ENCODE measurements around the gene FHIT.

DNA sequence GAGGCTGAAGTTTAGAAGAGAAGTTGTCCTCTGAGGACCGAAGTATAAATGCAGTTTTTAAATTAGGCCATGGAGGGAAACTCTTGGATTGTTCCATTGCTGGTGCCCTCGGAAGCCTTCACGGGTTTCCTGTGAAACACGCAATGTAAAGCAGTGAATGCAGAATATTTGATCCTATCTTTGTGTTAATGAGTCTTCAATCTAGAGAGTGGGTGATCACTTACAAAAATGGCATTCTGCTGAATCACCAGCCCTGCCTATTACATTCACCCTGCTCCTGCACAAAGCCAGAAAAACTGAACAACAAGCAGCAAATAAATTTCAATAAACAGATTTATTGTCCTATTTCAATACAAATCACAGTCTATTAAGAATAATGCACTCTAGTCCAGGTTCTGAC lies 1063.9 kb downstream of the FHIT start:
- TF ChIP-seq POLR2AphosphoS5 (IDR thresholded peaks at IDR 0.05; ENCODE audit: low read depth, low read length) (no peak), MXI1 (IDR thresholded peaks at IDR 0.05; ENCODE audit: low read depth, low read length) (no peak), EP300 (IDR thresholded peaks at IDR 0.05; ENCODE audit: borderline replicate concordance in 1 of 2, low read depth in 1 of 2, low read length in 1 of 2) (no peak), JUND (IDR thresholded peaks at IDR 0.05) (no peak), RFX5 (IDR thresholded peaks at IDR 0.05; ENCODE audit: low read length) (no peak), FOXJ3 (CRISPR knock-in tag; IDR thresholded peaks at IDR 0.05) (no peak), EZH2phosphoT487 (IDR thresholded peaks at IDR 0.05; ENCODE audit: borderline replicate concordance, low read depth) (no peak)
- TF ChIP-seq, protein P1, sequence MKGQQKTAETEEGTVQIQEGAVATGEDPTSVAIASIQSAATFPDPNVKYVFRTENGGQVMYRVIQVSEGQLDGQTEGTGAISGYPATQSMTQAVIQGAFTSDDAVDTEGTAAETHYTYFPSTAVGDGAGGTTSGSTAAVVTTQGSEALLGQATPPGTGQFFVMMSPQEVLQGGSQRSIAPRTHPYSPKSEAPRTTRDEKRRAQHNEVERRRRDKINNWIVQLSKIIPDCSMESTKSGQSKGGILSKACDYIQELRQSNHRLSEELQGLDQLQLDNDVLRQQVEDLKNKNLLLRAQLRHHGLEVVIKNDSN (IDR thresholded peaks at IDR 0.05; ENCODE audit: borderline replicate concordance, low read depth): no peak
- TF ChIP-seq, protein P2, sequence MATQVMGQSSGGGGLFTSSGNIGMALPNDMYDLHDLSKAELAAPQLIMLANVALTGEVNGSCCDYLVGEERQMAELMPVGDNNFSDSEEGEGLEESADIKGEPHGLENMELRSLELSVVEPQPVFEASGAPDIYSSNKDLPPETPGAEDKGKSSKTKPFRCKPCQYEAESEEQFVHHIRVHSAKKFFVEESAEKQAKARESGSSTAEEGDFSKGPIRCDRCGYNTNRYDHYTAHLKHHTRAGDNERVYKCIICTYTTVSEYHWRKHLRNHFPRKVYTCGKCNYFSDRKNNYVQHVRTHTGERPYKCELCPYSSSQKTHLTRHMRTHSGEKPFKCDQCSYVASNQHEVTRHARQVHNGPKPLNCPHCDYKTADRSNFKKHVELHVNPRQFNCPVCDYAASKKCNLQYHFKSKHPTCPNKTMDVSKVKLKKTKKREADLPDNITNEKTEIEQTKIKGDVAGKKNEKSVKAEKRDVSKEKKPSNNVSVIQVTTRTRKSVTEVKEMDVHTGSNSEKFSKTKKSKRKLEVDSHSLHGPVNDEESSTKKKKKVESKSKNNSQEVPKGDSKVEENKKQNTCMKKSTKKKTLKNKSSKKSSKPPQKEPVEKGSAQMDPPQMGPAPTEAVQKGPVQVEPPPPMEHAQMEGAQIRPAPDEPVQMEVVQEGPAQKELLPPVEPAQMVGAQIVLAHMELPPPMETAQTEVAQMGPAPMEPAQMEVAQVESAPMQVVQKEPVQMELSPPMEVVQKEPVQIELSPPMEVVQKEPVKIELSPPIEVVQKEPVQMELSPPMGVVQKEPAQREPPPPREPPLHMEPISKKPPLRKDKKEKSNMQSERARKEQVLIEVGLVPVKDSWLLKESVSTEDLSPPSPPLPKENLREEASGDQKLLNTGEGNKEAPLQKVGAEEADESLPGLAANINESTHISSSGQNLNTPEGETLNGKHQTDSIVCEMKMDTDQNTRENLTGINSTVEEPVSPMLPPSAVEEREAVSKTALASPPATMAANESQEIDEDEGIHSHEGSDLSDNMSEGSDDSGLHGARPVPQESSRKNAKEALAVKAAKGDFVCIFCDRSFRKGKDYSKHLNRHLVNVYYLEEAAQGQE (IDR thresholded peaks at IDR 0.05; ENCODE audit: low read depth, low read length): no peak
- TF ChIP-seq, protein P3, sequence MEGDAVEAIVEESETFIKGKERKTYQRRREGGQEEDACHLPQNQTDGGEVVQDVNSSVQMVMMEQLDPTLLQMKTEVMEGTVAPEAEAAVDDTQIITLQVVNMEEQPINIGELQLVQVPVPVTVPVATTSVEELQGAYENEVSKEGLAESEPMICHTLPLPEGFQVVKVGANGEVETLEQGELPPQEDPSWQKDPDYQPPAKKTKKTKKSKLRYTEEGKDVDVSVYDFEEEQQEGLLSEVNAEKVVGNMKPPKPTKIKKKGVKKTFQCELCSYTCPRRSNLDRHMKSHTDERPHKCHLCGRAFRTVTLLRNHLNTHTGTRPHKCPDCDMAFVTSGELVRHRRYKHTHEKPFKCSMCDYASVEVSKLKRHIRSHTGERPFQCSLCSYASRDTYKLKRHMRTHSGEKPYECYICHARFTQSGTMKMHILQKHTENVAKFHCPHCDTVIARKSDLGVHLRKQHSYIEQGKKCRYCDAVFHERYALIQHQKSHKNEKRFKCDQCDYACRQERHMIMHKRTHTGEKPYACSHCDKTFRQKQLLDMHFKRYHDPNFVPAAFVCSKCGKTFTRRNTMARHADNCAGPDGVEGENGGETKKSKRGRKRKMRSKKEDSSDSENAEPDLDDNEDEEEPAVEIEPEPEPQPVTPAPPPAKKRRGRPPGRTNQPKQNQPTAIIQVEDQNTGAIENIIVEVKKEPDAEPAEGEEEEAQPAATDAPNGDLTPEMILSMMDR (IDR thresholded peaks at IDR 0.05): no peak
